NCI-H510A (cell line): ENCODE results near the gene MRC2.
A peak's percentile ranks its signal among the peaks of the same experiment; 100 is the strongest.

Experiments
- DNase-seq: peaks from one replicate; lab custom pipeline; 2025; lab: John Stamatoyannopoulos, UW

Gene MRC2

GRCh38 chr17:62723842-62724241, 96.4 kb downstream of the MRC2 start:
- DNase-seq, result peak; percentile 67

DNA sequence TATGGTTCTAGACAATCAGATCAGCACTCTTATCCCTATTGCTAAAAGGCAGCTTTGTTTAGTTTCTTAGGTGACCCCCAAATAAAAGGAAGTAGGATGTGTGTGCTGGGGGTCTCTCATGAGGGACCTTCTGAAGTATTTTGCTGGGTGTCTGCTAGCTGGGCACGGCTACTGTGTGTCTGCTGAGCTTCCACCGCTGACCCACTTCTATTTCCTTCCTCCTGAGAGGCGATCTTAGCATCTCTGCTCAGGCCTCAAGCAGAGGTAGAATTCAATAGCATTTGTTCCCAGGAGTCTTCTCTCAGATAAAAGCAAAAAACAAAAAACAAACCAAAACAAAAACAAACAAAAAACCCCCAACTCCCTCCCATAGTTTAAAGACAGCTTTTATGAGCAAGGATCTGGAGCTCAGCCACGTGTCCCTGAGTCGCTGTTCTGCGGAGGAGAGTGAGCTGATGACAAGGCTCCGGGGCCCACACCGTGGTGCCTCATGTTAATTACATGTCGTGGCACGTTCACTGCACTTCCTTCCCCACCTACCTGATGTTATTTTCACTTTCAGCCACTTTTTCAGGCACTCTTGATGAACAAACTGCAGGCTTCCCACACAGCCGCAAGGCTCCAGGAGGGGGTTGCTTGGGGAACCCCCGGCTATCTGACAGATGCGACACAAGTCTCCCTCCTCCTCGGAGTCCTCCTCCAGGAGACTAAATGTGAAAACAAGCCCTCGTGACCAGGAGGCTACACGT, 97.1 kb downstream of the MRC2 start:
- no peak for DNase-seq

GRCh38 chr17:62725791-62726249, 98.3 kb downstream of the MRC2 start:
- no peak for DNase-seq

DNA sequence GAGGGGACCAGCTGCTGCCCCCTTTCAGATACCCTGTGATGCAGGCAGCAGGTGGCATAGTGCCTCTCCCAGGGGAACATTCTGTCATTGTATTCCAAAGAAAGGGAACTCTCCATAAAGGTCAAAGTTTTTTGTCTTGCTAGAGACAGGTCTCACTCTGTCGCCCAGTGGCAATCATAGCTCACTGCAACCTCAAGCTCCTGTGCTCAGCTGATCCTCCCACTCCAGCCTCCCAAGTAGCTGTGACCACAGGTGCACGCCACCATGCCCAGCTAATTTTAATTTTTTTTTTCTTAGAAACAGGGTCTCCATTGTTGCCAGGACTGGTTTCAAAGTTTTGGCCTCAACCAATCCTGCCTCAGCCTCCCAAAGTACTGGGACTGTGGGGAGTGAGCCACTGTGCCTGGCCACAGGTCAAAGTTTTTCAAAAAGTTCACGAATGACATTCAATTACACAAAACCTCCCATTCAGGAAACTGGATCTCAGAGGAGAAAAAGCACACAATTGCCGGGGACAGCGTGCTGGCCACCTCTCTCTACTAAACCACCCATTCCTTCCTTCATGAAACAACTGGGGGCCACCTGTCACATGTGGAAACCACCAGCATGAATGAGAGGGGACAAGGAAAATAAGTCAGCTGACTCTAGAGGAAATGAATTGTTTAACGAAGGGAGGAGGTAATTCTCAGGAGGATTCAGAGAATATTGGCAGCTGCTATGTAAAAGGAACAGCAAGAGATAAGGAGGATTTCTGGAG, 100.6 kb downstream of the MRC2 start:
- no peak for DNase-seq

DNA sequence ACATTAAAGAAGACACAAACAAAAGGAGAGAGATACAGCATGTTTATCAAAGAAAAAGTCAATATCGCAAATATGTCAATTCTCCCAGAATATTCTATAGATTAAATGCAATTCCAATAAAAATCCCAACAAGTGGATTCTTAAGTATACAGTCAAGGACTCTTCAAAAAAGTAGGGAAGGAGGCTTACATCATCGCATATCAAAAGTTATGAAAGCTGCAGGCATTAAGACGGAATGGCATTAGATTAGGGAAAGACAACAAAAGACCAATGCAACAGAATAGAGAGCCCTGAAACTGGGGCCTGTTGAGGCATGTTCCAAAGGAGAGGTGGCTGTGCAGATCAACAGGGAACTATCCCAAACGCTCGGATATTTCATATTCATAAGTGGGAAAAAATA, 104.7 kb downstream of the MRC2 start:
- DNase-seq, result no peak

GRCh38 chr17:62735044-62735651, 107.7 kb downstream of the MRC2 start:
- no peak for DNase-seq

- no peak for DNase-seq
These were observed 110.0 kb downstream of the MRC2 start for GRCh38 chr17:62737513-62737912.

- no peak for DNase-seq
These were observed 110.8 kb downstream of the MRC2 start for GRCh38 chr17:62738281-62738680.

DNA sequence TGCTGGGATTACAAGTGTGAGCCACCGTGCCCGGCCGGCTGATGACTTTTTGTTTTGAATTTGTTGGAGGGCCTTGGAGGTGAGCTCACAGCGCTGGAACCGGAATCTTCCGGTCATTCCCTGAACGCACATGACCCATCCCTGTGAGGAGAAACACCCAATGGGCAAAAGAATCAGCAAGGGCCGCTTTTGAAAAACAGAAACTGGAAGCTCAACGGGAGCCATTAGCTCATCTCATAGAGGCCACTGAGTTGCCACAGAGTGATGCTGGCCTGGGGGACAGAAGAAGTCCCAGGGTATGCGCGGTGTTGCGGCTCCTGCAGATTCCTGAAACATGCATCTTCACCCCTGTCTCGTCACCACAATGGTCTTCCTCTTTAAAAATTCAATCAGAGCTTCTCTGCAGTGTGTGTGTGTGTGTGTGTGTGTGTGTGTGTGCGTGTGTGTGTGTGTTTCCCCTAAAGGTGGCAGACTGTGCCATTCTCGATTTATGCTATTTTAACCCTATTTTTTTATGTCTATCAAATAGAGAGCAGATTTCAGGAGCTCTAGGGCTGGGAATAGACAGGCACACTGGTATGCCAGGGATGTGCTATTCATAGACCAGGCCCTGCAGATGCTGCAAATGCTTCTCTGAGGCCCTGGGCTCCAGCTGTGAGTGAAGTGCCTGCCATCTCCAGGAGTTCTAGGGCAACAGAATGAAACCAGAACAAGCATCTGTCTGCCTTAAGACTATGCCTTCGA, 112.3 kb downstream of the MRC2 start:
- no peak for DNase-seq

- DNase-seq, result no peak
These were observed 113.8 kb downstream of the MRC2 start for GRCh38 chr17:62741290-62741689.
